K562 (cell line): Measurements from ENCODE around the gene RETREG1.

Experiments used
- ARID1B ChIP-seq: fragments of 450-650 bp; IDR thresholded peaks from 2 replicates; pipeline ENCODE4 v1.6.1; 2016; ENCODE audit warnings: antibody characterized with exemption, mild to moderate bottlenecking, inconsistent platforms
- TGIF2 ChIP-seq: sonication (generic); formaldehyde crosslinking; IDR thresholded peaks from 2 replicates; pipeline ENCODE4 v1.8.1; 2022; ENCODE audit warnings: mild to moderate bottlenecking, missing genetic modification reagents, moderate library complexity
- TF ChIP-seq, protein P1 (sequence below), 3 experiments: IDR thresholded peaks in 2 of 3; conservative IDR thresholded peaks in 1 of 3; 2 replicates each; pipeline ENCODE4 v1.5.1; 2011 to 2012; ENCODE audit warnings: low read length in 3 of 3, mild to moderate bottlenecking in 3 of 3, control low read depth in 2 of 3, improper control_type of control experiment in 1 of 3, inconsistent platforms in 1 of 3, low read depth in 1 of 3, mixed read lengths in 1 of 3, moderate library complexity in 1 of 3; ENCODE audit not compliant: insufficient read depth in 2 of 3

DNA sequence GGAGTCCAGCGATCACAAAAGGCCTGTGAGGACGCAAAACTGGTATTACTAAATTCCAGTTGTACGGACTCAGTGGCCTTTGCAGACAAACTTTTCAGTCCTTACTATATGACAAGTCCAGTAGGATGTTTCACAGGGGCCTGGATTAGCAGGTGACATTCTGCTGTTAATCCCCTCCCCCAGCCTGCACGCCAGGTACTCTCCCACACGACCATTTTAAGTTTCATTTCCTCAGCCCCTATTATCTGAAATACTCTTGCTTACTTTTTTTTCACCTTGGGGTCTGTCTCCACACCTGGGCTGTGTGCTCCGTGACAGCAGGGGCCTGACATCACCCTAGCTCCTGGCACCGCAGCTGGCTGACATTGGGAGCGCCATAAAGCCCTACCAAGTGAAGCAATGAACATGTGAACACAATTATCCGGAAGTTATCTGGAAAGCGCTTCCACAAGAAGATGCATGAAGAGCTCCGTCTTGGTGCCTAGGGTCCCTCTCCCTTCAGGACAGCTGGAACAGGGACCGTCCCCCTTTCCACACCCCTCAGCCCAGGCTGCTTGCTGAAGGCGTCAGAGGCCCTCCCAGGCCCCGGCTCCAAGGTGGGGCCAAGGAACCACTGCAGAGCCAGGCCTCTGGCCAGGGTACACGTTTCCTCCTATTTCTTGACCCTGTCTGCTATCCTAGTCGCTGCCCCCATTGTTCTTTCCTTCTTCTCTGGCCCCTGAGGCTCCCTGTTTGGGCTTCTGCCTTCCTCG lies 111.5 kb downstream of the RETREG1 start:
- TF ChIP-seq, protein P1, sequence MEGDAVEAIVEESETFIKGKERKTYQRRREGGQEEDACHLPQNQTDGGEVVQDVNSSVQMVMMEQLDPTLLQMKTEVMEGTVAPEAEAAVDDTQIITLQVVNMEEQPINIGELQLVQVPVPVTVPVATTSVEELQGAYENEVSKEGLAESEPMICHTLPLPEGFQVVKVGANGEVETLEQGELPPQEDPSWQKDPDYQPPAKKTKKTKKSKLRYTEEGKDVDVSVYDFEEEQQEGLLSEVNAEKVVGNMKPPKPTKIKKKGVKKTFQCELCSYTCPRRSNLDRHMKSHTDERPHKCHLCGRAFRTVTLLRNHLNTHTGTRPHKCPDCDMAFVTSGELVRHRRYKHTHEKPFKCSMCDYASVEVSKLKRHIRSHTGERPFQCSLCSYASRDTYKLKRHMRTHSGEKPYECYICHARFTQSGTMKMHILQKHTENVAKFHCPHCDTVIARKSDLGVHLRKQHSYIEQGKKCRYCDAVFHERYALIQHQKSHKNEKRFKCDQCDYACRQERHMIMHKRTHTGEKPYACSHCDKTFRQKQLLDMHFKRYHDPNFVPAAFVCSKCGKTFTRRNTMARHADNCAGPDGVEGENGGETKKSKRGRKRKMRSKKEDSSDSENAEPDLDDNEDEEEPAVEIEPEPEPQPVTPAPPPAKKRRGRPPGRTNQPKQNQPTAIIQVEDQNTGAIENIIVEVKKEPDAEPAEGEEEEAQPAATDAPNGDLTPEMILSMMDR (IDR thresholded peaks at IDR 0.05 in 2 of 3, conservative IDR thresholded peaks at IDR 0.05 in 1 of 3; ENCODE audit: insufficient read depth in 2 of 3, low read depth in 1 of 3, low read length in 3 of 3), result no peak
- TF ChIP-seq TGIF2 (CRISPR knock-in tag) (no peak), ARID1B (no peak)
